ENCODE measurements around the gene REXO5.
"Not testable (repeated sequence)": the region's sequence is repeated elsewhere in the genome, so short reads cannot be mapped to it uniquely, and the experiment has no call there.

REXO5 gene, protein sequence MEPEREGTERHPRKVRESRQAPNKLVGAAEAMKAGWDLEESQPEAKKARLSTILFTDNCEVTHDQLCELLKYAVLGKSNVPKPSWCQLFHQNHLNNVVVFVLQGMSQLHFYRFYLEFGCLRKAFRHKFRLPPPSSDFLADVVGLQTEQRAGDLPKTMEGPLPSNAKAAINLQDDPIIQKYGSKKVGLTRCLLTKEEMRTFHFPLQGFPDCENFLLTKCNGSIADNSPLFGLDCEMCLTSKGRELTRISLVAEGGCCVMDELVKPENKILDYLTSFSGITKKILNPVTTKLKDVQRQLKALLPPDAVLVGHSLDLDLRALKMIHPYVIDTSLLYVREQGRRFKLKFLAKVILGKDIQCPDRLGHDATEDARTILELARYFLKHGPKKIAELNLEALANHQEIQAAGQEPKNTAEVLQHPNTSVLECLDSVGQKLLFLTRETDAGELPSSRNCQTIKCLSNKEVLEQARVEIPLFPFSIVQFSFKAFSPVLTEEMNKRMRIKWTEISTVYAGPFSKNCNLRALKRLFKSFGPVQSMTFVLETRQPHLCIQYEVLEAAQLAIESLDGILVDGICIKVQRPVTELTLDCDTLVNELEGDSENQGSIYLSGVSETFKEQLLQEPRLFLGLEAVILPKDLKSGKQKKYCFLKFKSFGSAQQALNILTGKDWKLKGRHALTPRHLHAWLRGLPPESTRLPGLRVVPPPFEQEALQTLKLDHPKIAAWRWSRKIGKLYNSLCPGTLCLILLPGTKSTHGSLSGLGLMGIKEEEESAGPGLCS

DNA sequence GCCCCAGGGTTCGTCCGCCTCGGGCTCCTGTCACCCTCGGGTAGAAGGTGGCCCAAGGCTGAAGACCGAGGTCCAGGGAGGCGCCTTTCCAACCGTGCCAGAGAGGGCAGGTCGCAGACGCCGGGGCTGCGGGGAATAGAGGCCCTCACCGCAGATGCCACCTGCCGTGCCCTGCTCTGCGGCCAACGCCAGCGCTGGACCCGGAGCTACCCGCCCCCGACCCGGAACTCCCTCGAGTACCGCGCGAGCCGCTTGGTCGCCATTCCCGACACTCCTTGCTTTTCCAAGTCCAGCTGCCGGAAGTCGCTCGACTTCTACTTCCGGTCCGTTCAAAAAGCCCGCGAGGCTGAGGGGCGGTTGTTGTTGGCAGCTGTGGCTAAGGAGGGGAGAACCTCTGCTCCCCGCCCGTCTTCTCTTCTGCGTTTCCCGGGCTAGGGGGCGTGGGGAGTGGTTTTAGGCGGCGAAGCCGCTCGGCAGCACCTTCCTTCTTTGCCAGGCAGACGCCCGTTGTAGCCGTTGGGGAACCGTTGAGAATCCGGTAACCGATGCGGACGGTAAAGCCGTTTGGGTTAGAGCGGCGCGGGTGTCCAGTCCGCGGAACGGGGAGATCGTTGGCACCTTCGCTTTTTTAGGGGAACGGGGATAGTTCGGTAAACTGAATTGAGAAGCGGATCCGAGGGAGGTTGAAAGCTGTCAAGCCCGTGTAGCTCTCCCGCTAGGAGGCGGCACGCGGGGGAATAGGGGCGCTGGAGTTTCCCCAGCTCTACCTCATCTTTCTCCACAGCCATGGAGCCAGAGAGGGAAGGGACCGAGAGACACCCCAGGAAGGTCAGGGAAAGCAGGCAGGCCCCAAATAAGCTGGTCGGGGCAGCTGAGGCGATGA is at the start of gene REXO5, which contains the start of gene ERI2:
REXO5 (plus strand) TSS at position 360 of the 883 bp plus-strand sequence; CDS start at position 787, 427 bp downstream.
ERI2 (minus strand) TSS at position 305 of the 883 bp plus-strand sequence; CDS start at position 263, 42 bp downstream.
- FAIRE-seq: no peak
- DNase-seq (ENCODE audit: low spot score): peak; percentile 92

- FAIRE-seq: no peak
- DNase-seq (ENCODE audit: low spot score): no peak
Measured at GRCh38 chr16:20760346-20760745, 46.0 kb upstream of the REXO5 start.

DNA sequence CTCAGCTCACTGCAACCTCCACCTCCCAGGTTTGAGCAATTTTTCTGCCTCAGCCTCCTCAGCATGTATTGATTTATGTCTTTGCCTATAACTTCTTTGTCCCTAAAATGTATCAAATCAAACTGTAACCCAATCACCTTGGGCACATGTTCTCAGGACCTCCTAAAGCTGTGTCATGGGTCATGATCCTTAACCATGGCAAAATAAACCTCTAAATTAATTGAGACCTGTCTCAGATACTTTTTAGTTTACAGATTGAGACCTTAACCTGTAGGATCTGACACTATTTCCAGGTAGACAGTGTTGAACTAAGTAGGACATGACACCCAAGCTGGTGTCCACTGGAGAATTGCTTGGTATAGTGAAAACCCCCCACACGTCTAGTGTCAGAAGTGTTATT is 45.2 kb upstream of the REXO5 start:
- FAIRE-seq (no peak), DNase-seq (ENCODE audit: low spot score) (no peak)

DNA sequence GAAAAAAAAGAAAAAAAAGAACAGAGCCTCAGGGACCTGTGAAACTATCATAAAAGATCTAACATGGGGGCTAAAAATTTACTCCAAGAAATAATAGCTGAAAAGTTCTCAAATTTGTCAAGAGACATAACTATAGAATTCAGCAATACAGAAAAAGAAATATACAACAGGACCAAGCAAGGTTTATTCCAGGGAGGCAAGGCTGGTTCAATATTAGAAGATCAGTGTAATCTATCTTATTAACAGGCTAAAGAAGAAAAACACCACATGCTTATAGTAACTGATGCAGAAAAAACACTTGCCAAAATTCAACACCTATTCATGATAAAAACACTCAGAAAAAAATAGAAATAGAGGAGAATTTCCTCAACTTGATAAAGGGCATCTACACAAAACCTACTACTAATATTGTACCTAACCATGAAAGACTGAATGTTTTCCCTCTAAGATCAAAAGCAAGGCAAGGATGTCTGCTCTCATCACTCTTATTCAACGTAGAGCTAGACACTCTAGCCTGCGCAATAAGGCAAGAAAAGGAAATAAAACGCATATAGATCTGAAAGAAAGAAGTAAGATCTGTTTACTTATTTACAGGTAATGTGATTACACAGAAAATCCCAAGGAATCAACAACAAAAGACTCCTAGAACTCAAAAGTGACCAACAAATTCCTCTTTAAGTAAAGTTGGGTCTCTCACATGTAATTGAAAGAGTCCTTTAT is 43.8 kb upstream of the REXO5 start:
- DNase-seq (ENCODE audit: low spot score) (no peak), FAIRE-seq (no peak)

DNA sequence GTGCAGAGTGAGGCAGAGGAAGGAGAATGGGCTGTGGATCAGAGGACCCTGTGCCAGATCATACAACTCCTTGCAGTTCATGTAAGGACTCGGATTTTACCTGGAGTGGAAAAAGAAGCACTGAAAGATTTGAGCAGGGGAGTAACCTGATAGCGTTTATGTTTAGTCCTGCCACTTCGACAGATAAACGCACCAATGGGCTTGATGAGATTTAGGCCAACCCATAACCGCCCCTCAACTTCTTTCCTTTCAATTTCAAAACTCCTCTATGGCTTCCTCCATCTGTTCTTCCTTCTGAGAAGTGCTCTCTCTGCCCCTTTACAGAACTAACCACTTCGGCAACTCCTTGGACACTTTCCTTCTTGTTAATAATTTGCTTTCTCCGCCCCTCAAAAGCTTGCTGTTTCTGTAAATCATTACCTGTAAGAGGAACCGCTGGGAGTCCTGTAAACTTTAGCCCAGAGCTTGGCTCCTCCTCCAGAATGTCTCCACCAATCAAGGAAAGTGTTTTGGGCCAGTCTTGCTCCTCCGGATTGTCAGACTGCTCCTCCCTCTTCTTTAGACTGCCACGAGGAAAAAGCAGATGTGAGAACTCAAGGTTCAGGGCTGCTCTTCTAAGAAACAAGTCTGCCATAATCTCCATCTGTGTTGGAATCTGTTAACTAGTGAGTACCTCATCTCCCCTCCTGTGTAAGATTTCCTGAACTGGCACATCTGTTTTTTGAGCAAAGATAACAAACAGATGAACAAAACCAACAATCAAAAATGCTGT is 42.7 kb upstream of the REXO5 start, which contains the start of gene ACSM3:
ACSM3 (plus strand) TSS at position 554 of the 772 bp plus-strand sequence. CDS start 6,021 bp downstream, outside the sequence.
- no peak for FAIRE-seq
- DNase-seq (ENCODE audit: low spot score): peak; percentile 64

GRCh38 chr16:20764448-20764847 is 41.9 kb upstream of the REXO5 start:
- FAIRE-seq; DNase-seq (ENCODE audit: low spot score): not testable (repeated sequence)

GRCh38 chr16:20765732-20766131 is 40.6 kb upstream of the REXO5 start:
- no peak for FAIRE-seq
- DNase-seq (ENCODE audit: low spot score): no peak

GRCh38 chr16:20766294-20766693 is 40.0 kb upstream of the REXO5 start:
- DNase-seq (ENCODE audit: low spot score) (no peak), FAIRE-seq (no peak)

DNA sequence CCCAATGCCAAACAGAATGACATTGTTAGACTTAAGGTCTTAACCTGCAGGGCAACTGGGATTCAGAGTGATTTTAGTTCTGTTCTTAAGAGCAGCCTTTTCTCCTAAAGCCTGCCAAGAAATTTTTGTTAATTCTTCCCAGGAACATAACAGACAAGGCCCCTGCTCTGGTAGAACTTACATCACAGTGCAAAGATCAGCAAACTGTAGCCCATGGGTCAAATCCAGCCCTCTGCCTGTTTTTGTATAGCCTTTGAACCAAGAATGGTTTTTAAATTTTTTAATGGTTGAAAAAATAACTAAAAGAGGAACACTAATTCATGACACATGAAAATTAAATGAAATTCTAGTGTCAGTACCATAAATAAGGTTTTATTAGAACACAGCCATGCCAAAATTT is 38.8 kb upstream of the REXO5 start:
- DNase-seq (ENCODE audit: low spot score) (no peak), FAIRE-seq (no peak)

DNA sequence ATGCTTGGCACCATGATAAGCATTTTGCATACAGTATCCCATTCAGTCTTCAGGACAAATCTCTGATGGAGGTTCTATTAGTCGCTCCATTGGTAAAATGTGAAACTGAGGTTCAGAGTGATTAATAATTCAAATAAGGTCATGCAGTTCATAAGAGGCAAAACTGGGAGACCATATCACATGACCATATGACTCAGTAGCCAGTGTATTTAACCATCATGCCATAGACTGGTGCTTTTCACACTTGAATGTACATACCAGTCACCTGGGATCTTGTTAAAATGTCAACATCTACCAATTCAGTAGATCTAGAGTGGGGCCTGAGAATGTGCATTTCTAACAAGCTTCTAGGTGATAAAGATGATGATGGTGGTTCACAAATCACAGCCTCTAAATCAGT is 38.2 kb upstream of the REXO5 start:
- FAIRE-seq: no peak
- DNase-seq (ENCODE audit: low spot score): no peak

DNA sequence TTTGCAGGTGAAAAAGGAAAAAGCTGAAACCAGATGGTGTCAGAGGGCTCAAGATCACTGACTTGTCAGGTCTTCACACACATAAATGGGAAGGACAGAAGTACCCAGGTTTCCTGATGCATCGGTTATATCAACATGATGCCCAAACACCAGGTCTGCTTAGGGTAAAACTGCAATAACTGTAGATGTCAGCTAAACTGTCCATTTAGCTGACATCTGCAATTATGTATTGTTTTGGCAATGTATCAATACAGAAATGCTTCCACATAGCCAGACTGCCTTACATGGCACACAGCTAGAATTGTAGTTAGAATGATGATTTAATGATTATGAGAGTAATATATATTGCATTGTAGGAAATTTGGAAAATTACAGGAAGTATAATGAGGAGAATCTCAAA is 37.5 kb upstream of the REXO5 start:
- DNase-seq (ENCODE audit: low spot score): no peak
- no peak for FAIRE-seq

GRCh38 chr16:20773679-20774078 is 32.6 kb upstream of the REXO5 start:
- FAIRE-seq (no peak), DNase-seq (ENCODE audit: low spot score) (no peak)

DNA sequence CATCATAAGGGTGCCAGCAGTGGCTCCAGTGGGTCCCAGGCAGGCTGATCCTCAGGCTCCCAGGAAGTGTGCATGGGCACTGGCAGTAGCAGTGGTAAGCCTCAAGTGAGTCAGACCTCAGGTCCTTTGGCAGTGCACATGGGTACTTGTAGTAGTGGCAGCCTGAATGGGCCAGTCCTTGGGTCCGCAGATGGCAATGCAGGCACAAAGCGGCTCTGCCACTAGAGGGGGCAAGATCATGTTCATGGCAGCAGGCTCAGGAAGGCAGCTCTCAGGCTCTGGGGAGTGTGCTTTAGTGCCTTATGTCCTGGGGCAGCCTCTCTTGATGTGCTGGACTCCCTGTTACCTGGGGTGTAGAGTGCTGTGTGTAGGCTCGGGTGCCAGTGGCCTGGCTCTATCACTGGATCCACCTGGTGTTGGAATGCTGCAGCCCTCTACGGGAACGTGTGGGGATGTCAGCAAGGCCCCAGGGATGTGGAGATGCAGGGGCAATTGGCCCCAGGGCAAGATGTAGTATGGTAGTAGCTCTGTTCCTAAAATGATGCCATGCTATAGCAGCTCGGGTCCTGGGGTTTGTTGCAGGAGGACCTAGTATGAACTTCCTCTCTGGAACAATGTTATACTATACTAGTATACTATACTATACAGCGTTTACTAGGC is 31.5 kb upstream of the REXO5 start:
- DNase-seq (ENCODE audit: low spot score): peak; percentile 69
- peak; percentile 65 for FAIRE-seq

DNA sequence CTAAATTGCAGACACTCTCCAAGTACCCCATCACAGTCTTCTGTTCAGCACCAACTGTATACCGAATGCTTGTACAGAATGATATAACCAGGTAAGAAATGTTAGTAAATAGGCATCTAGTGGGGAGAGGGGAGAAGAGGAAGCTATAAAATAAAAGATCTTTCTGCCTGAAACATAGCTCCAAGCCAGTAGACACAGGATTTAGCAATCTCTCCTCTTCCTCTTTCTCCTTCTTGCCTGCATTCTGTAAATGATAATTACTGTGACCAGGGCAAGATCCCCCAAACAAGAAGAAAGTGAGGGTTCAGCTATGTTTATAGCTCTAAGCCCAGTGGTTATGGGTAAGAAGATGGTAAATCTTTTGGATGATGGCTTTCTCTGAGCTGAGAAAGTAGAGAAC is 24.6 kb upstream of the REXO5 start:
- DNase-seq (ENCODE audit: low spot score): no peak
- no peak for FAIRE-seq

GRCh38 chr16:20782470-20782869 is 23.9 kb upstream of the REXO5 start:
- DNase-seq (ENCODE audit: low spot score) (no peak), FAIRE-seq (no peak)

GRCh38 chr16:20784204-20784603 is 22.1 kb upstream of the REXO5 start:
- DNase-seq (ENCODE audit: low spot score) (no peak), FAIRE-seq (no peak)

- DNase-seq (ENCODE audit: low spot score): no peak
- FAIRE-seq: no peak
Measured at GRCh38 chr16:20789130-20789529, 17.2 kb upstream of the REXO5 start.

DNA sequence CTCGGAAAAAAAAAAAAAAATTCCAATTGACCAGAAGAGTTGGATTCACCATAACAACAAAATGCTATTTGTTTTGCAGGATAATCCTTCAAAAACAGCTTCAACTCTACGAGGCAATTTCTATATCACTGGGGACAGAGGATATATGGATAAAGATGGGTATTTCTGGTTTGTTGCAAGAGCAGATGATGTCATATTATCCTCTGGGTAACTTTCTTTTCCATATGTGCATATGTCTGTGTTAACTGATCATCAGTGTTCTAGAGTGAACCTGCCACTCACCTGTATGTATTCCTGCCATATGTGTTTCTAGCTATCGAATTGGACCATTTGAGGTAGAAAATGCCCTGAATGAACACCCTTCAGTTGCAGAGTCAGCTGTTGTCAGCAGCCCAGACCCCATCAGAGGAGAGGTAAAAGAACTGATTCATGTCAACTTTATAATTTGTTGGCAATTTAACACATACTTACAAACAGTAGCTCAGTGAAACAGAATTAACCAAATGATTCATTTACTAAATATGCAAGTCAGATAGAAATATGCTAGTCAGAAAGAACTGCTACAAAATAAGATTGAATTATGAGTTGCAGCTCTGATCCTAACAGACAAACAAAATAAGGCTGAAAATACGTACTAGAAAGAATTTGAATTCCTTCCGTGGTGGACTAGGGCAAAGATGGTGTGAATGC is 14.3 kb upstream of the REXO5 start:
- DNase-seq (ENCODE audit: low spot score): no peak
- FAIRE-seq: no peak

- DNase-seq (ENCODE audit: low spot score) (no peak), FAIRE-seq (no peak)
Measured at GRCh38 chr16:20798364-20798763, 8.0 kb upstream of the REXO5 start.

All from urothelium cell line (cell line).